Skin epidermis (tissue), 12 donors: ENCODE measurements around the gene CD207.

ENCODE experiments used
- H3K27ac ChIP-seq, 21 experiments: fragments of 200-600 bp; sonication (generic) in 11 of 21; one replicate each; pipeline ENCODE4 v1.5.0; 2020; ENCODE audit warnings: mild to moderate bottlenecking in 3 of 21, inconsistent platforms in 2 of 21, moderate library complexity in 2 of 21
- H3K4me3 ChIP-seq, 7 experiments: fragments of 200-600 bp; sonication (generic) in 2 of 7; one replicate each; pipeline ENCODE4 v1.5.0; 2020; ENCODE audit warnings: inconsistent platforms in 2 of 7, mild to moderate bottlenecking in 2 of 7, moderate library complexity in 1 of 7

Gene CD207

DNA sequence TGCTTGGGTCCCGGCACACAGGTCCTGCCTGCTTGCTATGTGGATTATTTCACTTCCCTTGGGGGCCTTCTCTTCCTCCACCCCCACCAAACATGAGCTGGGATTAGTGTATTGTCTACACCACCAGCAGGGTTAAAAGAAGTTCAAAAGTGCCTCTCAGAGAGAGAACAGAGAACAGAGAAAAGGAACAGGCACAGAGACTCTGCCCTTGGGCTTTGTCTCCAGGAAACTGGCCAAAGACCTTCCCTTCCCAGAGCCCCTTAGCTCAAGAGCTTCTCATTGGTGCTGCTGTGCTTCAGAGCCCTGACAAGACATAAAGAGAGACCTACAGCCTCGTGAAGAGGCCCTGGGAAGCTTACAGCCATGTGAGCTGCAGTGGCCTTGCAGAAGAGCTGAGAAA lies 38.1 kb downstream of the CD207 start:
- H3K27ac ChIP-seq: no peak overlapping the region
- H3K4me3 ChIP-seq: no peak overlapping the region

DNA sequence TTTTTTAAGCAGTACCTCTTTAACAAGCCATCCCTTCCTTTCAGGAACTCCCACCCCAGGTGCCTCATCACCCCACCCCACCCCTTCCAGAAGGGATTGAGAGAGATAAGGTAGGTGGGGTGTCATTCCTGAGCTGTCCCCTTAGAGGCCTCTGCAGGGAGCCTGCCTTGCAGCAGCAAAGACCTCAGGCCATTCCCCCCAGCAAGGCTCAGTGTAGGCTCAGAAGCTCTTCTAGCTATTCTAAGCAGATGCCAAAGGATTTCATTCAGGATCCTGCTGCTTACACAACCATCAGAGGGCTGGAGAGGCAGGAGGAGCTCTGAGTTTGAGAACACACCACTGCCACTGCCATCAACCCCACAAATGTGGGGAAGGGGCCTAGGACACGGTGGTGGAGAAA lies 39.4 kb downstream of the CD207 start:
- H3K4me3 ChIP-seq: no peak overlapping the region

DNA sequence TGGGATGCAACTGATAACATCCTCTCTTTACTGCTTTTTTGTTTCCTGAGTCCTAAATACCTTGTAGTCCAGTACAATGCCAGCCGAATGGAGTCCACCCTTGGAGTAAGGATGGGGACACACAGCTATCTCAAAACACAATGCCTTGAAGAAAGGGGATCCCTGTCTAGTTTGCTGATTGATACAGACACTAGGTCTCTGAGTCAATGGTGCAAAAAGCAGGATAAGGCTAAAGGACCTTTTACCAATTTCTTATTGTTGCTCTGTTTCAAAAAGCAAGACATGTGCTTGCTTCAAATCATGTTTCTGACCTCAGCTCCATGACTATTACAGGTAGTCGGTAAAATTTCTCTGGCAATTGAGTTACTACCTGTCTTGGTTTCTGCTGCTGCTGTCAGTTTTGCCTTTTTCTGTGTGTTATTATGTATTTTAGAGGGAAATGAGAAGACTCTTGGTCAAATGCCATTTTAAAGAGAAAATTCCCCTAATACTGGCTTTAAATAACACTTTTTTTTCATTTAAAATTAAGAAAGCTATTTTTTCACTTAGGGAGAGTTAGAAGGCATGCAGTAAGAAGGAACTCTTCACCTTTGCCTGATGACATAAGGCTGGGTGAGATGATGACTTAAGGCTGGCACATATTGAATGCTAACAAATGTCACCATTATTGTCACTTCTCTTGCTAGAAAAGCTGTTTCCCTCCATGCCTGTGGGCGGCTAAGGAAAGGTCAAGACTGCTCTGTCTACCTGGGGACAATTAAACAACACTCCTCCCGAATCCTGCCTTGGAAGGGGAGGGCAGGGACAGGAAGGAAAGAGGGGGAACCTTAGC lies 40.2 kb downstream of the CD207 start:
- Histone ChIP-seq H3K27ac (no peak overlapping the region), H3K4me3 (no peak overlapping the region)

More for the DNA sequence above, 39.4 kb downstream of the CD207 start:
- no peak overlapping the region for H3K27ac ChIP-seq

DNA sequence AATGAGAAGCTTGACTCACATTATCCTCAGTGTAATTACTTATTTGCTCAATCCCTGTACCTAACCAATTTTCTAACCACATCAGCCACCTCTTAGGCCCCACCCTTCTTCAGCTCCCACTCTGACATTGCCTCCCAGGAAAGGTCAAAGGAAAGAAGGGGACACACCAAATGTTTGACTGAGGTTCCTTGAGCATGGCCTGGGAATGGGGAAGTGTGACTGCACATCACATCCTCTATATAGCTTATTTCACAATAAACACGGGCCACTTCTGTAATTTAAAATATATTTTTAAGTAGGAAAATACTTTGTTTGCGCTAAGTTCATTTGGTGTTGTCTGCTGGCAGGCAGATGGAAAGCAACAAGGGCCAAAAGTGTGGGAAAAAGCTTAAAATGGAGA lies 42.2 kb downstream of the CD207 start:
- H3K4me3 ChIP-seq: no peak overlapping the region
- no peak overlapping the region for H3K27ac ChIP-seq

DNA sequence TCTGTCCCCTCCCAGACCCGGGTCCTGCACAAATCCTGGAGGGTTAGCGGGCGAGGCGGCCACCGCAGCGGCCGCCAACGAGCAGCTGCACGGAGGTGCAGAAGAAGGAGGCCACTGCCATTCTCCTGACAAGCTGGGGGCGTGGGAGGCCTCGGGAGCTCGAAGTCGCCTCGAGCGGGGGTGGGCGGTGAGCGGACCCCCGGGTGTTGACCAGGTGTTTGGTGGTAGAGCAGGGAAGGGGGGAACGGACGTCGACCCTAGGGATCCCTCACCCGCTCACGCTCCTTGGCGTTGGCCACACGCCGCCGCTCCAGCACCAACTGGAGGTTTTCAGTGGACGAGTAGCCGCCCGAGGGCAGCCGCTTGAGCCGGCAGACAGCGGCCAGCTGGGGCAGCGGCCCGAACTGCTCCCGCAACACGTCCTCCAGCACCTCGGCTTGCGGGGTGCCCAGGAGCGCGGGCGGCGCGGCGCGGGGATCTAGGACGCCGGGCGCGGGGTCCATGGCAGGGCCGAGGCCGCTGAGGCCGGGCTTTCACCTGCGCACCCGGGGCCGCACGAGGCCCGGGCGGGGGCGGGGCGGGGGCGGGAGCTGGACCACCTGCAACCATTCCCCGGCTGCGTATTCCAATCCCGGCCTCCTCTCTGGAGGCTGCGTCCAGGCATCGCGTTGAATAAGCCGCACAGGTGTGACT lies 45.3 kb downstream of the CD207 start, which contains the start of gene FIGLA:
FIGLA (minus strand) TSS at position 508 of the 693 bp plus-strand sequence; CDS start at position 503, 5 bp downstream.
- H3K27ac ChIP-seq: no peak within 1 kb of the TSS
- H3K4me3 ChIP-seq: peak within 1 kb of the TSS in 2 of 7 experiments; percentile 8

DNA sequence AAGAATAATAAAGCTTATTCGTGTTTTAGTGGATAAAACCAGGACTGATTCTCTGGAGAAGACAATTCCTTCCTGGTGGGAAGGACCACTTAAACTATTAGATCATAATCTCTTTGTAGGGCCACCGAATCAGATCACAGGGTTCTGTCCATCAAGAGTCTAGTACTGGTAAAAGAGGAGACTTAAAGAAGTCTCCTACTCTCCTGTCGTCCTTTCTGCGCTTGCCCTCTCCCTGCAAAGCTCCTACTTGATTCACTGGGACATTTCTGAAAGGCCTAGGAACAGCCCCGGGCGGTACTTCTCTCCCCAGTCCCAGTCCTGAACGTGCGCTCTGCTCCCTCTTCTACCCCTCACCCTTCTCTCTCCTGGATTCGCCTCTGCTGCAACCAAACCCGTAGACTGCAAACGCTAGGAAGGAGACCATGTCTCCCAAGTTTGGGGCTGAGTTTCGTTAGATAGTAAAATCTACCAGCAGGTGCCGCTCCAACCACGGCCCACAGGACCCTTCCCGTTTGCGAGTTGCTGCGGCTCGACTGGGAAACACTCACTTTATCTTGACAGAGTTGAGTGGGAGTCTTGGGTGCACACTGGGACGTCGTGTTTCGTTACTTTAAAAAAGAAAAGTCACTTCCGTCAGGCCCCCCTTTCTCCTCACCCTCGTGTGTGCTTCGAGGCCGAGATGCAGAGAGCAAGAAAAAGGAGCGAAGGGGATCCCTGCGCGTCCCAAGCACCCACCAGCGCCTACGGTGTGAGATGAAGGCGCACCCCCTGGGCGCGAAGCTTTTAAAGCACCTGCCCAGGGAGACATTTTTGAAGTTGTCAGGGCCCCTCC lies 46.1 kb downstream of the CD207 start:
- no peak overlapping the region for H3K27ac ChIP-seq
- H3K4me3 ChIP-seq: peak overlapping the region in 2 of 7 experiments; percentile 8

DNA sequence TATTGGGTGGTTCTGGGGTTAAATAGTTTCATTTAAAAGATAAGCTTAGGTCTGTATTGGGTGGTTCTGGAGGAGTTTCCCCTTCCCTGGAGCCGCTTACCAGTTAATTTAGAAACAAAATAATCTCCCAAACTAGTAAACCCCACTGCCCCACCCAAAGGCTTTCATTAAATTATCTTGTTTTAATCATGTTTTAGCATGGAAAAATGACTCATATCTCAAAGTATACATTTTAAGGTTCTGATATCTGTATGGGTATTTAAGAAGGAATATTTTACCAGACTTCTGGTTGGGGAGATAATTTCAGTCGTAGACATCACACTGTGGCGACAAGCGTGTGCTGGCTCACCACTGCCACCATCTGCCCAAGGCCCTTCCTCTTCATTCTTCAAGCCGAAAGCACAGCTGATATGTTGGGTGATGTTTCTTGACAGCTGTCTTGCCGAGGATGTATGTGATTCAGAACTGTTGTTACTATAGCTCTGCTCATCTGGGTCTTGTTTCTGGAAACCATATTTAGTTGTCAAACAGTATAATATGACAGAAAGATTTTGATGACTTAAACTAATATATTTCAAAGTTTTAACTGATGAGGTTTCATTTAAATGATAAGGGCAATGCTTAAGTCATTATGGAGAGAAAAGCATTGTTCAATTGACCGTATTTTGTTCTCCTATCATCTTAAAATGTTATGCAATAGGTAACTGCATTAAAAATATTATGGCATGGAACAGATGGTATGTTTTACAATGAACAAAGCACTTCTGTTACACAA lies 50.3 kb downstream of the CD207 start:
- Histone ChIP-seq H3K27ac (peak overlapping the region in 1 of 21 experiments; percentile 44), H3K4me3 (no peak overlapping the region)

DNA sequence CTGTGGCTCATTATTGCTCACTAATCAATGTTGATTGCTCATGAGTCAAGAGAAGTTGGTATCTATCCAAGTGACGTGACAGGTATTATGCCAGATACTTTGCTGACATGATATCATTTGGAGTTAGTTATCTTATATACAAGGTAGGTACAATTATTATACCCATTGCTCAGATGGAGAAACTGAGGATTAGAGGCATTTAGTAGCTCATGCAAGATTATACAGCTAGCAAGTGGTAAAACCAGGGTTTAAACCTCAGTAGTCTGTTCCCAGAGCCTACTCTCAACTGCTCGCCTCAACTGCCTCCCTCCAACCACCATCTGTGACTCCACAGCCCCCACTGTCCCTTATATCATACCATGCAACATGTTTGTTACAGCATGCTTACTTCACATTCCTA lies 51.3 kb downstream of the CD207 start:
- no peak overlapping the region for H3K4me3 ChIP-seq
- H3K27ac ChIP-seq: no peak overlapping the region
